Stomach smooth muscle (tissue), 2 donors: Measurements from ENCODE around the gene SLF1.

Experiments
- H3K27ac ChIP-seq: one replicate; pipeline ENCODE4 v1.7.0; 2013; ENCODE audit warnings: mild to moderate bottlenecking, low read length, inconsistent platforms
- H3K27me3 ChIP-seq, 2 donors: one replicate each; pipeline ENCODE4 v1.7.0; 2013; ENCODE audit warnings: low read length in 2 of 2; ENCODE audit not compliant: insufficient read depth in 2 of 2, control insufficient read depth in 1 of 2
- H3K36me3 ChIP-seq, 2 donors: one replicate each; pipeline ENCODE4 v1.7.0; 2013; ENCODE audit warnings: low read length in 2 of 2; ENCODE audit not compliant: control insufficient read depth in 2 of 2, insufficient read depth in 2 of 2
- H3K4me1 ChIP-seq: one replicate; pipeline ENCODE4 v1.7.0; 2013; ENCODE audit warnings: low read length; ENCODE audit not compliant: control insufficient read depth, insufficient read depth
- H3K4me3 ChIP-seq, 2 donors: one replicate each; pipeline ENCODE4 v1.7.0; 2013; ENCODE audit warnings: low read length in 2 of 2
- H3K9ac ChIP-seq, 2 donors: one replicate each; pipeline ENCODE4 v1.7.0; 2013; ENCODE audit warnings: low read length in 2 of 2, mild to moderate bottlenecking in 1 of 2
- H3K9me3 ChIP-seq, 2 donors: one replicate each; pipeline ENCODE4 v1.7.0; 2013; ENCODE audit warnings: low read length in 2 of 2; ENCODE audit not compliant: control insufficient read depth in 2 of 2
- donor health status: healthy.
- donor health status: Pancreatic carcinoma.

The SLF1 gene

DNA sequence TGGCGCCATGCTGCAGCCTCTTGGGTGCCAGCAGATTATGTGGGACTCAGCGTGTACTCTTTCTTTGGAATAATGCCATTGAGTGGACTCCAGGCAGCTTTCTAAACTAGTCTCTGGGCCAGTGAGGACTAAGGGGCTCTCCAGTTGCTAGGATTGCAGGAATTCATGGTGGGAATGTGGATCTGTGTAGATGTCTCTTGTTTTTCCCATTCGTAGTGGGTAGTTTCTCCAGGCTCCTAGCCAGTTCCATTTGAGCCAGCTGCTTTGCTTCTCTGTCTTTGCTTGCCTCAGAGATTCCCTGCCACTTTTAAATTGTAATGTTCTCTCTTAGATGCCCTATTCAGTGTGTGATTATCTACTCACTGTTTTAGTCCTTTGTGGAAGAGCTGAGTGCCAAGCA, 42.6 kb downstream of the SLF1 start:
- Histone ChIP-seq H3K27ac (no peak overlapping the region), H3K9ac (no peak overlapping the region), H3K4me1 (no peaks in the 10 kb centered on the region), H3K4me3 (no peak overlapping the region), H3K9me3 (no peaks in the 10 kb centered on the region), H3K36me3 (no peaks in the 10 kb centered on the region), H3K27me3 (no peaks in the 10 kb centered on the region)

DNA sequence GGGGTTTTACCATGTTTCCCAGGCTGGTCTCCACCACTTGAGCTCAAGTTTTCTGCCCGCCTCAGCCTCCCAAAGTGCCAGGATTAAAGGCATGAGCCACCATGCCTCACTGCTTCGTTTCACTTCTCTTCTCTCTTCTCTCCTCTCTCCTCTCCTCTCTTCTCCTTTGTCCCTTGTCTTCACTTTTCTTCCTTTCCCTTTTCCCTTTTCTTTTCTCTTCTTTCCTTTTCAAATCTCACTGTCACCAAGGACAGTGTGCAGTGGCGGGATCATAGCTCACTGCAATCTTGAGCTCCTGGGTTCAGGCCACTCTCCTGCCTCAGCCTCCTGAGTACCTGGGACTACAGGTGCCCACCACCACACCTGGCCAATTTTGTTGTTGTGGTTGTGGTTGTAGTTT, 49.5 kb downstream of the SLF1 start:
- no peak overlapping the region for H3K4me3 ChIP-seq
- no peaks in the 10 kb centered on the region for H3K36me3 ChIP-seq
- H3K27me3 ChIP-seq: no peaks in the 10 kb centered on the region

DNA sequence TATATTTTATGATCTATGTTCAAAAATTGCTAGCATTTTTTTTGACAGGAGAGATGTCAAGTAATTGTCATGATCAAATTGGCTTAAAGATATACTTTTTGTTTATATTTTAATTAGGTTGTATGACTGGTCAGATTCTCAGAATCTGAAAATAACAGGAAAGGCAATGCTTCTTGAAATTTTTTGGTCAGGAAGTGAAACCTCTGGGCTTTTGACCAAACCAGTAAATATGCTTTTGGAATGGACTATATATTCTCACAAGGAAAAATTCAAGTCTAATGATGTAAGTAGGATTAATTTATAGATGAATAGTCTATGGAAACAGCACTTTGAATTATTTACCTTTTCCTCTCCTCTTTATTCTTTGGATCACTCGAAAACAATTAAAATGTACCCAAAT, 52.3 kb downstream of the SLF1 start:
- Histone ChIP-seq H3K9ac (no peak overlapping the region), H3K4me1 (no peaks in the 10 kb centered on the region), H3K27me3 (no peaks in the 10 kb centered on the region)

More for the DNA sequence above, 49.5 kb downstream of the SLF1 start:
- Histone ChIP-seq H3K4me1 (no peaks in the 10 kb centered on the region), H3K9ac (no peak overlapping the region), H3K9me3 (no peaks in the 10 kb centered on the region), H3K27ac (no peak overlapping the region)

DNA sequence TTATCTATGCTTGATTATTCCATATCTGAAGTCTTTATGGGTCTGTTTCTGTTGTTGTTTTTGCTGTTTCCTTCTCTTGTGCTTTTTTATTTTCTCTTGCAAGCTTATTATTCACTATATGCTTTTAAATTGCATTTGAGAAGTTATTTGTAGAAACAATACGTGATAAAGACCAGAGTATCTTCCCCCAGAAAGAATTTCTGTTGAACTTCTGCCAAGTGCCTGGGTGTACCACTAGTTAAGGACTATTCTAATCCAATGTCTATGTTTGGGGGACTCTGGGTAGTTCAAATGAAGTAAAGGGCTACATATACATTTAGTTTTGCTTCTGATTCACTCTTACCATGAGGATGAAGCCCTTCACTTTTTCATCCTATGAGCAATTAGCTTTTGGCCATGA, 54.3 kb downstream of the SLF1 start:
- Histone ChIP-seq H3K27me3 (no peaks in the 10 kb centered on the region), H3K4me1 (no peaks in the 10 kb centered on the region), H3K9ac (no peak overlapping the region), H3K4me3 (no peak overlapping the region), H3K9me3 (no peaks in the 10 kb centered on the region), H3K27ac (no peak overlapping the region), H3K36me3 (peaks cover 0 to 5% of the 10 kb centered on the region in 2 donors)

More for the DNA sequence above, 52.3 kb downstream of the SLF1 start:
- H3K4me3 ChIP-seq: no peak overlapping the region
- H3K9me3 ChIP-seq: no peaks in the 10 kb centered on the region
- no peak overlapping the region for H3K27ac ChIP-seq
- H3K36me3 ChIP-seq: no peaks in the 10 kb centered on the region

DNA sequence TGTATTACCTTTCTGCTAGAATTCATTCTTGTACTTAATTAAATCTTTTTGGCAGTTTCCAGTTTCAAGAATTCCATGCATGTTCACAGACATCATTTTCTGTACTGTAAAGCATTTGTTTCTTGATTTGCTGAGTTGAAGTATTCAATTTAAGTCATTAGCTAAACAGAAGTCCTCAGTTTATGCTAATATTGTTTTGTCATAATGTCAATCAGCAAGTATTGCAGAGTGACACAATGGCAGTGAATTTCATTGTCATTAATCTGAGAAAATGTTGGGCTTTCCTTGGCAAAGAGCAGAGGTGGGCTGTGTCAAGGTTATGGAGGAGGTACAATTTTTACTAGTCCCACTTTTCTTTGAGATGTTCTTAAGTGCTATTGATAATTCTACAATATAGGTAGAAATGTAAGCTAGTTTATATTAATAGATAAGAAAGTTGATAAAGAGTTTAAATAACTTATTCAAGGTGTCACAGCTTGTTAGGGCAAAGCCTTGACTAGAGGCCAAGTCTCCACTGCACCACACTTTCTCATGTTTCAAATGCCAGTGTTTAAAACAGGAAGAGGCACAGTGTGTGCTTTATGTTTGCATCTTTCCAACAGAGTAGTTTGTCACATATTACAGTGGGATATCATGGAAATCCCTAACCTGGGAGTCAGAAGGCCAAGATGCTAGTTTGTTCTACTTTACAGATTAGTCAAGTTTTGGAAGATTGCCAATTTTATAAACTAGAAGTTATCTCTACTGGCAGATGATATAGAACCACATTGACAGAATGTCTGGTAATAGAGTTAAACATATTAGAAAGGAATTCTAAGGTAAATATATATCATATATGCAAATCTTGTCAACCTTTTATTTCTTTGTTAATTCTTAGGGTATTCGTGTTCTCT, 56.3 kb downstream of the SLF1 start:
- Histone ChIP-seq H3K36me3 (peaks cover 0 to 5% of the 10 kb centered on the region in 2 donors), H3K9me3 (no peaks in the 10 kb centered on the region), H3K4me1 (no peaks in the 10 kb centered on the region), H3K27ac (no peak overlapping the region), H3K27me3 (no peaks in the 10 kb centered on the region), H3K4me3 (no peak overlapping the region), H3K9ac (no peak overlapping the region)

DNA sequence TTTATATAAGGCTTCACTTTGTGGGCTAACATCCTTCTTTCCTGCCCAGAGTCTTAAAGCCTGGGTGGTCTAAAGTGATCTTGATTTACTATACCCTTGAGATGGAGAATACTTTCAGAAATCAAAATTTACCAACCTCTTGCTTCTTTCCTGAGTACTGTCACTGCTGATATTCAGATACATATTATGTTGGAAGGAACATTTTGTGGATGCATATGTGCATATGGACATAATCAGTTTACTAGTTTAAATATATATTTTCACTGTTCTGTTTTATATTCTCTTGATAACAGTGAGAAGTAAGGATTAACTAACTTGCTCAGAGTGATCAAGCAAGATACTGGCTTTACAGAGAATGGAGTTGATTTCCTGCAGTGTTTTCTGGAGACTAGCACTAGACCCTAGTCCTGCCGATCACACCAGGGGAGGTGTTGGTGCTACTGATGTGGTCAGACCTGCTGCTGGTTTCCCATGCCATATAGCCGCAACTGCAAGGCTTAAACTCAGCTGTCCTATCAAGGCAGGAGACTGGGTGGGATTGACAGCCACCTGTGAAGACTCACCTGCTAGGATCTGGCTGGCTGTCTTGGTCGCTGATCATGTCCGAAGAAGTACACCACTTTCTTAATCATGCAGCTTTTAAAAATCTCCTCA, 57.6 kb downstream of the SLF1 start:
- no peaks in the 10 kb centered on the region for H3K4me1 ChIP-seq
- H3K9me3 ChIP-seq: no peaks in the 10 kb centered on the region
- no peak overlapping the region for H3K9ac ChIP-seq

DNA sequence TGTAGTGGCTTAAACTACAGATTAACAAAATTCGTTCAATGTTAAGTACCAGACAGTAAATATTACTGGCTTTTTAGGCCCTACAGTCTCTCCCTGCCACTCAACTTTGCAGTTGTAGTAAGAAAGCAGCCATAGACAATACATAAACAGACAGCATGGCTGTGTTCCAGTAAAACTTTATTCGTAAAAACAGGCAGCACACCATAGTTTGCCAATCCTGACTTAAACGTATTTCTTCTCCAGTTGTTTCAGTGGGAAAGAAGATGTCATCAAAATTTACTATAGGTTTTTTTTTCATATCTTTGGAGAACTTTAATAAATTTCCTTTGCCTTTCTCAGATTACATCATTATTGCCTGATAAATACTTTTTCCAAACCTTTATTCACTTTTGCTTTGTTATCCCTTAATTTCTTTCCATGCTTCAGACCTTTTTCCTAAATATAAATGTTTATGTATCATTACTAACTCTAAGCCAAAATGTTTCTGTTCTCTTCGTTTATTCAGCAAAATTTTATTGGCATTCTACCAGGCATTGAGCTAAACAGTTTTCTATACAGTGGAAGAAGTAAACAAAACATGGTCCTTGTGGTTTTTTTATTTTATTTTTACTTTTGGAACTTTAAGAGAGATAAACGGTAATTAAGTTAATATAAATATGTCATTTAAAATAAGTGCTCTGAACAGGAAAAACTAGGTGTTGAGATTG, 64.5 kb downstream of the SLF1 start:
- Histone ChIP-seq H3K27me3 (no peaks in the 10 kb centered on the region), H3K9me3 (no peaks in the 10 kb centered on the region), H3K36me3 (no peaks in the 10 kb centered on the region)

More for the DNA sequence above, 57.6 kb downstream of the SLF1 start:
- H3K36me3 ChIP-seq: peaks cover 0 to 5% of the 10 kb centered on the region in 2 donors
- H3K27ac ChIP-seq: no peak overlapping the region
- H3K27me3 ChIP-seq: no peaks in the 10 kb centered on the region
- no peak overlapping the region for H3K4me3 ChIP-seq

DNA sequence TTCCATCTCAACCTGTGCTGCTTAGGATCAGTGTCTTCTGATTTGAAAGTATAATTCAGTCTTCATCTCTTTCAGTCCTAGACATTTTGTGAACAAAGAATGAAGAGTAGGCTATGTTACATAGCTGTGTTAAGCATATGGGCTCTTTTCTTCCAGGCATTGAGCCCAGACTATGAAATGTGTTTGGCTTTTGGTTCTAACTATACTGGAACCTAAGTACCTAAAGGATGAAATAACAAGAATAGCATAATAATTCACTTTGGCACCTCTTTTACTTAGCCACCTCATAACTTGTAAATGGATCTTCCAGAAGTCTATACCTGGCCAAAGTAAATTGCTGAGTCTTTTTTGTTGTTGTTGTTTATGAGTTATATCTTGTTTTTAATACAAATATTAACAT, 71.4 kb downstream of the SLF1 start:
- H3K4me3 ChIP-seq: no peak overlapping the region
- H3K9me3 ChIP-seq: no peaks in the 10 kb centered on the region
- no peaks in the 10 kb centered on the region for H3K4me1 ChIP-seq
- H3K27me3 ChIP-seq: no peaks in the 10 kb centered on the region
- no peak overlapping the region for H3K27ac ChIP-seq
- H3K9ac ChIP-seq: no peak overlapping the region
- no peaks in the 10 kb centered on the region for H3K36me3 ChIP-seq

More for the DNA sequence above, 64.5 kb downstream of the SLF1 start:
- Histone ChIP-seq H3K27ac (no peak overlapping the region), H3K9ac (no peak overlapping the region), H3K4me1 (no peaks in the 10 kb centered on the region), H3K4me3 (no peak overlapping the region)

DNA sequence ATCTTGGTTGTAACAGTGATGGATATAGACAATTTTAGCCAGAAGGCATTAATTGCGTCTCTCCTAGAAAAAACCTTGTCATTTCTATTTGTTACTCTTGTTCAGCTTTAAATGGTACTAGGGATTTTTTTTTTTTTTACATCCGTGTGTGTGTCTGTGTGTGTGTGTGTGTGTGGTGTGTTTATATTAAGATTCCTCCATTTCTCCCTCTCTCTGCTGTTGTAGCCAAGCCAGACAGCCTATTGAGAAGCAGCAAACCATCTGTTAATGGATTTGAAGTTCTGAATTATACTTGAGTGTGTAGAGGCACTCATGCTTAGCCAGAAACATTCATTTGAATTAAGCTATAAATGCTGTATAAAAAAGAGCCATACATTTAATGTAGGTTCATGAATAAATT, 72.3 kb downstream of the SLF1 start:
- H3K27ac ChIP-seq: no peak overlapping the region
- H3K4me1 ChIP-seq: no peaks in the 10 kb centered on the region
- H3K4me3 ChIP-seq: no peak overlapping the region
- H3K36me3 ChIP-seq: no peaks in the 10 kb centered on the region
- no peaks in the 10 kb centered on the region for H3K9me3 ChIP-seq
- H3K27me3 ChIP-seq: no peaks in the 10 kb centered on the region
- no peak overlapping the region for H3K9ac ChIP-seq

DNA sequence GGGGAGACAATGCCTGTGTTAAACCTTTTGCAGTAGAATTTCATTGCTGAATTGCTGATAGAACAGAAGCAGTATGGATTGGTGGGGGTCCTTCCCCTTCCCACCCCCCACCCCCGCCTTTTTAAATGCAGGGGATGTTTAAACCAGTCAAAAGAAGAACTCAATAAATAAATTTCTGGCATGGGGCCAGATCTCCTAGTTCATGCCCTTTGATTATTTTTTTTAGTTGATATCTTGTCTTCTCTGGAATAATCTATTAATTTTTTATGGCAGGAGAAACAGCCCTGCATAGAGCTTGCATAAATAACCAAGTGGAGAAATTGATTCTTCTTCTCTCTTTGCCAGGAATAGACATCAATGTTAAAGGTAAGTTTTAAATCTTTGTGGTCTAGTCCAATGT, 72.8 kb downstream of the SLF1 start:
- no peaks in the 10 kb centered on the region for H3K27me3 ChIP-seq
- H3K4me1 ChIP-seq: no peaks in the 10 kb centered on the region
- no peaks in the 10 kb centered on the region for H3K9me3 ChIP-seq
- H3K27ac ChIP-seq: no peak overlapping the region
- no peak overlapping the region for H3K9ac ChIP-seq
- no peaks in the 10 kb centered on the region for H3K36me3 ChIP-seq
- no peak overlapping the region for H3K4me3 ChIP-seq
